Thyroid gland (tissue), 4 donors: ENCODE measurements around the gene XYLB. TPM values are rescaled to one million over a fixed set of nuclear protein-coding genes. Genes with fewer than 3 reads are reported as not detected.
"Not testable (repeated sequence)": the region's sequence is repeated elsewhere in the genome, so short reads cannot be mapped to it uniquely, and the experiment has no call there.

Source experiments
- DNase-seq, 2 donors: peaks; one replicate each; pipeline ENCODE4 v3.0.0-alpha.2; 2019
- H3K27ac ChIP-seq, 3 donors: fragments of 200-600 bp; sonication (generic); 1 replicate in 2 of 3; 2 replicates in 1 of 3; pipeline ENCODE4 v1.5.1; 2016 to 2019; ENCODE audit warnings: mild to moderate bottlenecking in 1 of 3, moderate library complexity in 1 of 3
- H3K27me3 ChIP-seq: fragments of 200-600 bp; sonication (generic); one replicate; pipeline ENCODE4 v1.5.1; 2019
- H3K36me3 ChIP-seq, 2 donors: fragments of 200-600 bp; sonication (generic); one replicate each; pipeline ENCODE4 v1.5.1; 2016 to 2019
- H3K4me1 ChIP-seq, 2 donors: fragments of 200-600 bp; sonication (generic); one replicate each; pipeline ENCODE4 v1.5.1; 2017 to 2019
- H3K4me3 ChIP-seq, 3 donors: fragments of 200-600 bp; sonication (generic); replicated peaks in 1 of 3; 1 replicate in 2 of 3; 2 replicates in 1 of 3; pipeline ENCODE4 v1.5.1; 2016; ENCODE audit warnings: mild to moderate bottlenecking in 1 of 3
- H3K9me3 ChIP-seq: fragments of 200-600 bp; sonication (generic); one replicate; pipeline ENCODE4 v1.5.1; 2017
- CTCF ChIP-seq, 6 experiments: fragments of 200-600 bp in 3 of 6; fragments of 450-650 bp in 3 of 6; sonication (generic) in 3 of 6; IDR thresholded peaks; one replicate each; pipeline ENCODE4 v1.5.1; 2016 to 2019; ENCODE audit warnings: antibody characterized with exemption in 6 of 6, mild to moderate bottlenecking in 2 of 6, inconsistent platforms in 1 of 6, moderate library complexity in 1 of 6
- POLR2A ChIP-seq, 2 donors: fragments of 450-650 bp; IDR thresholded peaks; one replicate each; pipeline ENCODE4 v1.6.1; 2017; ENCODE audit warnings: antibody characterized with exemption in 2 of 2, mild to moderate bottlenecking in 2 of 2, moderate library complexity in 1 of 2
- WGBS, 2 donors: methylation state at CpG; one replicate each; pipeline ENCODE4 v1.1.5; 2017; 5-methylcytosine and 5-hydroxymethylcytosine counted together
- intact Hi-C: fragments of 100-400 bp; cut with DNase I; formaldehyde crosslinking; loops from one replicate; pipeline ENCODE4 v1.15.1; 2023
- total RNA-seq, 4 donors: library from RNA; depleted of rRNA; stranded (reverse); fragments of >200 nt; gene quantifications; one replicate each; pipeline ENCODE4 v1.2.3, GENCODE V29; 2016

Gene XYLB
- total RNA-seq, 4 donors from 2014 or later: 0.78 to 1.7 (median 1.1) TPM

GRCh38 chr3:38316356-38317191 lies 30.0 kb upstream of the XYLB start:
- WGBS, 2 donors: 83 to 88% methylated on average over 17 to 21 of the region's 22 CpGs
- no peaks in the 10 kb centered on the region for H3K27me3 ChIP-seq
- no peaks in the 10 kb centered on the region for H3K9me3 ChIP-seq
- no peak for DNase-seq
- H3K27ac ChIP-seq: no peak overlapping the region
- intact Hi-C loops: no loop called here
- H3K36me3 ChIP-seq: no peaks in the 10 kb centered on the region
- H3K4me1 ChIP-seq: no peaks in the 10 kb centered on the region
- H3K4me3 ChIP-seq: no peak overlapping the region
- TF ChIP-seq POLR2A (IDR thresholded peaks at IDR 0.05) (no peak), CTCF (IDR thresholded peaks at IDR 0.05) (no peak)

- DNase-seq: no peak
- Histone ChIP-seq H3K4me3 (no peak overlapping the region), H3K27ac (no peak overlapping the region), H3K27me3 (no peaks in the 10 kb centered on the region), H3K36me3 (no peaks in the 10 kb centered on the region), H3K4me1 (no peaks in the 10 kb centered on the region), H3K9me3 (no peaks in the 10 kb centered on the region)
- no peak for TF ChIP-seq CTCF (IDR thresholded peaks at IDR 0.05)
- TF ChIP-seq POLR2A (IDR thresholded peaks at IDR 0.05): no peak
- 89 to 91% methylated on average over 7 of the region's 7 CpGs for WGBS, 2 donors
- intact Hi-C loops: no loop called here
Measured at GRCh38 chr3:38317192-38317759, 29.3 kb upstream of the XYLB start.

GRCh38 chr3:38318766-38319671 lies 27.6 kb upstream of the XYLB start:
- Histone ChIP-seq H3K4me3 (no peak overlapping the region), H3K4me1 (no peaks in the 10 kb centered on the region), H3K27me3 (no peaks in the 10 kb centered on the region), H3K9me3 (no peaks in the 10 kb centered on the region), H3K36me3 (no peaks in the 10 kb centered on the region), H3K27ac (no peak overlapping the region)
- intact Hi-C loops: no loop called here
- TF ChIP-seq POLR2A (IDR thresholded peaks at IDR 0.05) (no peak), CTCF (IDR thresholded peaks at IDR 0.05) (no peak)
- 89 to 93% methylated on average over 8 of the region's 8 CpGs for WGBS, 2 donors
- DNase-seq: no peak

GRCh38 chr3:38320638-38321037 lies 25.9 kb upstream of the XYLB start:
- WGBS, 2 donors: 92 to 95% methylated on average over 4 of the region's 4 CpGs
- H3K27ac ChIP-seq, H3K36me3 ChIP-seq, H3K9me3 ChIP-seq, H3K27me3 ChIP-seq, DNase-seq, H3K4me3 ChIP-seq, intact Hi-C loops, H3K4me1 ChIP-seq: not testable (repeated sequence)

GRCh38 chr3:38323060-38323459 lies 23.5 kb upstream of the XYLB start:
- Histone ChIP-seq H3K4me3 (no peak overlapping the region), H3K27ac (no peak overlapping the region), H3K27me3 (no peaks in the 10 kb centered on the region), H3K9me3 (no peaks in the 10 kb centered on the region), H3K4me1 (no peaks in the 10 kb centered on the region), H3K36me3 (no peaks in the 10 kb centered on the region)
- TF ChIP-seq CTCF (IDR thresholded peaks at IDR 0.05): no peak
- no peak for TF ChIP-seq POLR2A (IDR thresholded peaks at IDR 0.05)
- DNase-seq: no peak
- 83 to 96% methylated on average over 1 of the region's 1 CpG for WGBS, 2 donors
- intact Hi-C loops: no loop called here
